K562 (cell line): ENCODE measurements around the gene MMAB. TPM values are rescaled to one million over a fixed set of nuclear protein-coding genes. Genes with fewer than 3 reads are reported as not detected.

Experiments
- CAMTA2 ChIP-seq: fragments of 250-450 bp; sonication (Bioruptor Pico); conservative IDR thresholded peaks from 2 replicates; pipeline ENCODE4 v1.5.1; 2022
- KLF13 ChIP-seq: fragments of 450-650 bp; IDR thresholded peaks from 2 replicates; pipeline ENCODE4 v1.6.1; 2016; ENCODE audit warnings: missing genetic modification characterization, low read depth, mild to moderate bottlenecking, missing compliant biosample characterization, moderate library complexity, borderline replicate concordance
- POU5F1 ChIP-seq: fragments of 150-350 bp; IDR thresholded peaks from 2 replicates; pipeline ENCODE4 v1.6.1; 2014; ENCODE audit warnings: borderline replicate concordance, low read length, low read depth, mild to moderate bottlenecking; ENCODE audit not compliant: partially characterized antibody
- TRIM24 ChIP-seq, 2 experiments: fragments of 450-650 bp; IDR thresholded peaks; 2 replicates each; pipeline ENCODE4 v1.6.1; 2016
- XRCC3 ChIP-seq: fragments of 450-650 bp; IDR thresholded peaks from 2 replicates; pipeline ENCODE4 v1.6.1; 2017; ENCODE audit warnings: mild to moderate bottlenecking, moderate library complexity
- ZBTB8A ChIP-seq: fragments of 450-650 bp; IDR thresholded peaks from 2 replicates; pipeline ENCODE4 v1.6.1; 2018; ENCODE audit warnings: mild to moderate bottlenecking, moderate library complexity; ENCODE audit not compliant: partially characterized antibody
- ZNF124 ChIP-seq: sonication (generic); formaldehyde crosslinking; IDR thresholded peaks from 2 replicates; pipeline ENCODE4 v1.8.1; 2022; ENCODE audit warnings: missing genetic modification reagents
- ZNF76 ChIP-seq: fragments of 250-450 bp; sonication (Bioruptor Pico); IDR thresholded peaks from 2 replicates; pipeline ENCODE4 v1.4.0; 2020; ENCODE audit warnings: mild to moderate bottlenecking, moderate library complexity, borderline replicate concordance
- polyA plus RNA-seq, 8 experiments: library from polyadenylated mRNA; depleted of rRNA in 4 of 8; stranded (reverse) in 5 of 8; unstranded in 3 of 8; fragments of >200 nt; fragmentation: Nextera tagmentation in 2 of 8; fragmentation: Illumina TruSeq in 1 of 8; extraction: Ambion mirVana in 2 of 8; extraction: Trizol in 1 of 8; gene quantifications; 2 replicates each; pipeline versions ENCODE4 v1.2.1 to v1.2.3, GENCODE V29; 2011 to 2014; ENCODE audit warnings: inconsistent platforms in 1 of 8, missing spikeins in 1 of 8
- total RNA-seq, 7 experiments: library from RNA; depleted of rRNA in 6 of 7; stranded (reverse); fragments of >200 nt in 6 of 7; fragmentation: Illumina TruSeq in 2 of 7; extraction: Trizol in 2 of 7; gene quantifications; 2 replicates each; pipeline versions ENCODE4 v1.2.1 to v1.2.3, GENCODE V29; 2011 to 2021; ENCODE audit warnings: low replicate concordance in 1 of 7
- TF ChIP-seq, protein P1 (sequence below): fragments of 450-650 bp; IDR thresholded peaks from one replicate; pipeline ENCODE4 v1.6.1; 2018; ENCODE audit warnings: mild to moderate bottlenecking, moderate library complexity; ENCODE audit not compliant: partially characterized antibody
- TF ChIP-seq, protein P2 (sequence below): sonication (generic); formaldehyde crosslinking; IDR thresholded peaks from 2 replicates; pipeline ENCODE4 v1.8.1; 2023; ENCODE audit warnings: mild to moderate bottlenecking, missing genetic modification reagents
- TF ChIP-seq, protein P3 (sequence below): fragments of 450-650 bp; formaldehyde crosslinking; IDR thresholded peaks from 2 replicates; pipeline ENCODE4 v1.4.0; 2020; ENCODE audit warnings: mild to moderate bottlenecking
- TF ChIP-seq, protein P4 (sequence below), 2 experiments: fragments of 450-650 bp; IDR thresholded peaks; 2 replicates each; pipeline ENCODE4 v1.6.1; 2016; ENCODE audit warnings: mild to moderate bottlenecking in 2 of 2, borderline replicate concordance in 1 of 2, low read depth in 1 of 2, moderate library complexity in 1 of 2
- TF ChIP-seq, protein P5 (sequence below): fragments of 250-450 bp; sonication (Bioruptor Pico); IDR thresholded peaks from 2 replicates; pipeline ENCODE4 v1.8.0; 2021; ENCODE audit warnings: moderate library complexity, mild to moderate bottlenecking, inconsistent platforms

The MMAB gene
- total and polyA plus RNA-seq, 9 of the 15 experiments (the other 6 are each of a cell fraction or from before 2014, with no cell fraction given) = 9.5 to 76.1 (median 46.2) TPM

DNA sequence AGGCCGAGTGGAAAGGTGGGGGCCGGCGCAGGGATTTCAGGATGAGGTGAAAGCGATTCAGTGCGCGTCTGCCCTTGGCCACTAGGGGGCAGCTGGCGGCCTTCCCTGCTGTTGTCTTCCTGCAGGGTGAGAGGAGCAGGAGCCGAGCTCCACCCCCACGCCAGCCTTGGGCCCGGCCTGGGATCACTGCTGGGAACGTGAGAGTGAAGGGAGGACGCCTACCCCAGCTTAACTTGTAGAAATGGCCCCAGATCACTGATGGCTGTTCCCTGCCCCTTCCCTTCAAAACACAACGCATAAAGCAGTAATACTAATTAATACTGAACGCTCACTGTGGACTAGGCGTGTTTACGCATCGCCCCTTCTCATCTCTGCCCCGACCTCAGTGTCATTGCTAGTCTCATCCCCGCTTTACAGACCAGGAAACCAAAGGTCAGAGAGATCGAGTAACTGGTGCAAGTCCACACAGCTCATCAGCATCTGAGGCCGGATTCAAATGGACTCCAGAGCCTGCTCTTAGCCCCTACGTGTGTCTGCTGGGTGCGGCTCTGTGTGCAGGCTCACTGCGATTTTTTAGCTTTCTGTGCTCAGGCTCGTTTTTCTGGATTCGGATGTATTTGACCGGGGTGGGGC is 24.6 kb upstream of the MMAB start (continued):
- TF ChIP-seq KLF13 (tag) (no peak), ZNF124 (CRISPR knock-in tag) (no peak), XRCC3 (no peak), ZBTB8A (no peak), TRIM24 (IDR thresholded peaks at IDR 0.05) (no peak), POU5F1 (no peak), CAMTA2 (CRISPR knock-in tag) (no peak), ZNF76 (CRISPR knock-in tag) (no peak)
- TF ChIP-seq, protein P1, sequence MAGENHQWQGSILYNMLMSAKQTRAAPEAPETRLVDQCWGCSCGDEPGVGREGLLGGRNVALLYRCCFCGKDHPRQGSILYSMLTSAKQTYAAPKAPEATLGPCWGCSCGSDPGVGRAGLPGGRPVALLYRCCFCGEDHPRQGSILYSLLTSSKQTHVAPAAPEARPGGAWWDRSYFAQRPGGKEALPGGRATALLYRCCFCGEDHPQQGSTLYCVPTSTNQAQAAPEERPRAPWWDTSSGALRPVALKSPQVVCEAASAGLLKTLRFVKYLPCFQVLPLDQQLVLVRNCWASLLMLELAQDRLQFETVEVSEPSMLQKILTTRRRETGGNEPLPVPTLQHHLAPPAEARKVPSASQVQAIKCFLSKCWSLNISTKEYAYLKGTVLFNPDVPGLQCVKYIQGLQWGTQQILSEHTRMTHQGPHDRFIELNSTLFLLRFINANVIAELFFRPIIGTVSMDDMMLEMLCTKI = no peak
- TF ChIP-seq, protein P2, sequence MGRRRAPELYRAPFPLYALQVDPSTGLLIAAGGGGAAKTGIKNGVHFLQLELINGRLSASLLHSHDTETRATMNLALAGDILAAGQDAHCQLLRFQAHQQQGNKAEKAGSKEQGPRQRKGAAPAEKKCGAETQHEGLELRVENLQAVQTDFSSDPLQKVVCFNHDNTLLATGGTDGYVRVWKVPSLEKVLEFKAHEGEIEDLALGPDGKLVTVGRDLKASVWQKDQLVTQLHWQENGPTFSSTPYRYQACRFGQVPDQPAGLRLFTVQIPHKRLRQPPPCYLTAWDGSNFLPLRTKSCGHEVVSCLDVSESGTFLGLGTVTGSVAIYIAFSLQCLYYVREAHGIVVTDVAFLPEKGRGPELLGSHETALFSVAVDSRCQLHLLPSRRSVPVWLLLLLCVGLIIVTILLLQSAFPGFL = no peak
- TF ChIP-seq, protein P3, sequence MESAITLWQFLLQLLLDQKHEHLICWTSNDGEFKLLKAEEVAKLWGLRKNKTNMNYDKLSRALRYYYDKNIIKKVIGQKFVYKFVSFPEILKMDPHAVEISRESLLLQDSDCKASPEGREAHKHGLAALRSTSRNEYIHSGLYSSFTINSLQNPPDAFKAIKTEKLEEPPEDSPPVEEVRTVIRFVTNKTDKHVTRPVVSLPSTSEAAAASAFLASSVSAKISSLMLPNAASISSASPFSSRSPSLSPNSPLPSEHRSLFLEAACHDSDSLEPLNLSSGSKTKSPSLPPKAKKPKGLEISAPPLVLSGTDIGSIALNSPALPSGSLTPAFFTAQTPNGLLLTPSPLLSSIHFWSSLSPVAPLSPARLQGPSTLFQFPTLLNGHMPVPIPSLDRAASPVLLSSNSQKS (CRISPR knock-in tag) = no peak
- TF ChIP-seq, protein P4, sequence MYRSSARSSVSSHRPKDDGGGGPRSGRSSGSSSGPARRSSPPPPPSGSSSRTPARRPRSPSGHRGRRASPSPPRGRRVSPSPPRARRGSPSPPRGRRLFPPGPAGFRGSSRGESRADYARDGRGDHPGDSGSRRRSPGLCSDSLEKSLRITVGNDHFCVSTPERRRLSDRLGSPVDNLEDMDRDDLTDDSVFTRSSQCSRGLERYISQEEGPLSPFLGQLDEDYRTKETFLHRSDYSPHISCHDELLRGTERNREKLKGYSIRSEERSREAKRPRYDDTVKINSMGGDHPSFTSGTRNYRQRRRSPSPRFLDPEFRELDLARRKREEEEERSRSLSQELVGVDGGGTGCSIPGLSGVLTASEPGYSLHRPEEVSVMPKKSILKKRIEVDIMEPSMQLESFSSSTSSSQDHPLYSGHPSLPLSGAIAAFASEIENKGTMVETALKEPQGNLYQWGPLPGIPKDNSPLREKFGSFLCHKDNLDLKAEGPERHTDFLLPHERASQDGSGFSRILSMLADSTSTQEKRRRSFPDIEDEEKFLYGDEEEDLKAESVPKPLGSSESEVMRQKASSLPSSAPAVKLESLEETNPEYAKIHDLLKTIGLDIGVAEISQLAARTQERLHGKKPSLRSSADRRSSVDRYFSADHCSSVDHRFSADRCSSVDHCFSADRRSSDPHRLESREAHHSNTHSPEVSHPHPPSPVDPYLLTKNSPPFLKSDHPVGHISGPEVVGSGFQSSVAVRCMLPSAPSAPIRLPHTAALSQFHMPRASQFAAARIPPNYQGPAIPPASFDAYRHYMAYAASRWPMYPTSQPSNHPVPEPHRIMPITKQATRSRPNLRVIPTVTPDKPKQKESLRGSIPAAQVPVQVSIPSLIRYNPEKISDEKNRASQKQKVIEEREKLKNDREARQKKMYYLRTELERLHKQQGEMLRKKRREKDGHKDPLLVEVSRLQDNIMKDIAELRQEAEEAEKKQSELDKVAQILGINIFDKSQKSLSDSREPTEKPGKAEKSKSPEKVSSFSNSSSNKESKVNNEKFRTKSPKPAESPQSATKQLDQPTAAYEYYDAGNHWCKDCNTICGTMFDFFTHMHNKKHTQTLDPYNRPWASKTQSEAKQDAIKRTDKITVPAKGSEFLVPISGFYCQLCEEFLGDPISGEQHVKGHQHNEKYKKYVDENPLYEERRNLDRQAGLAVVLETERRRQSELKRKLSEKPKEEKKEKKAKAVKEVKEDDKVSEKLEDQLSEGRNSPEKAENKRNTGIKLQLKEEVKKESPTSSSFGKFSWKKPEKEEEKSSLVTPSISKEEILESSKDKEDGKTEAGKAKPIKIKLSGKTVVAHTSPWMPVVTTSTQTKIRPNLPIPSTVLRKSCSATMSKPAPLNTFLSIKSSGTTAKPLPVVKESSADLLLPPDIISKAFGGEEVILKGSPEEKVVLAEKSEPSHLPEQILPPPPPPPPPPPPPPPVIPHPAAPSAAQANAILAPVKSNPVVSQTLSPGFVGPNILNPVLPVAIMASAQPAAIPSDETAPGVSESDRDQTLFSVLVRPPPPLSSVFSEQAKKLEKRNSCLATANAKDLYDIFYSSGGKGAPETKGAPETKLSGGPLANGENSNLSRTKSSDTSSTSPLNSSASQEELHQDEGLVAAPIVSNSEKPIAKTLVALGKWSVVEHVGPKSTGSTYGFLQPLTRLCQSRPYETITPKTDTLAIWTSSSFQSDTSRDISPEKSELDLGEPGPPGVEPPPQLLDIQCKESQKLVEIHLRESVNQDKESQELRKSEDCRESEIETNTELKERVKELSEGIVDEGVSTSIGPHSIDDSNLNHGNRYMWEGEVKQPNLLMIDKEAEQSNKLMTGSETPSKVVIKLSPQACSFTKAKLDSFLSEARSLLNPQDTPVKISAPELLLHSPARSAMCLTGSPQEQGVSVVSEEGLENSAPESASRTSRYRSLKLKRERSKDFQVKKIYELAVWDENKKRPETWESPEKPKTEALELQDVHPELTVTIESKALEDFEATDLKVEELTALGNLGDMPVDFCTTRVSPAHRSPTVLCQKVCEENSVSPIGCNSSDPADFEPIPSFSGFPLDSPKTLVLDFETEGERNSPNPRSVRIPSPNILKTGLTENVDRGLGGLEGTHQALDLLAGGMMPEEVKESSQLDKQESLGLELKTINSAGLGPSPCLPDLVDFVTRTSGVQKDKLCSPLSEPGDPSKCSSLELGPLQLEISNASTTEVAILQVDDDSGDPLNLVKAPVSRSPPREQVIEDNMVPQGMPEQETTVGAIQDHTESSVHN (IDR thresholded peaks at IDR 0.05; ENCODE audit: borderline replicate concordance in 1 of 2, low read depth in 1 of 2) = no peak
- TF ChIP-seq, protein P5, sequence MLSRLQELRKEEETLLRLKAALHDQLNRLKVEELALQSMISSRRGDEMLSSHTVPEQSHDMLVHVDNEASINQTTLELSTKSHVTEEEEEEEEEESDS (CRISPR knock-in tag) = no peak
